ENCODE measurements around the gene BDNF. TPM values are rescaled to one million over a fixed set of nuclear protein-coding genes. Genes with fewer than 3 reads are reported as not detected.

The BDNF gene
- total RNA-seq, 1 donor from 2014 or later: 4.3 TPM

GRCh38 chr11:27703481-27703880 lies 3.2 kb upstream of the BDNF start:
- Histone ChIP-seq H3K4me3 (no peak overlapping the region), H3K27me3 (peaks cover 59% of the 10 kb centered on the region), H3K27ac (no peak overlapping the region), H3K4me1 (peaks cover 19% of the 10 kb centered on the region), H3K36me3 (no peaks in the 10 kb centered on the region), H3K9me3 (no peaks in the 10 kb centered on the region)
- intact Hi-C loops (cut with DNase I): no loop called here
- TF ChIP-seq, protein P1, sequence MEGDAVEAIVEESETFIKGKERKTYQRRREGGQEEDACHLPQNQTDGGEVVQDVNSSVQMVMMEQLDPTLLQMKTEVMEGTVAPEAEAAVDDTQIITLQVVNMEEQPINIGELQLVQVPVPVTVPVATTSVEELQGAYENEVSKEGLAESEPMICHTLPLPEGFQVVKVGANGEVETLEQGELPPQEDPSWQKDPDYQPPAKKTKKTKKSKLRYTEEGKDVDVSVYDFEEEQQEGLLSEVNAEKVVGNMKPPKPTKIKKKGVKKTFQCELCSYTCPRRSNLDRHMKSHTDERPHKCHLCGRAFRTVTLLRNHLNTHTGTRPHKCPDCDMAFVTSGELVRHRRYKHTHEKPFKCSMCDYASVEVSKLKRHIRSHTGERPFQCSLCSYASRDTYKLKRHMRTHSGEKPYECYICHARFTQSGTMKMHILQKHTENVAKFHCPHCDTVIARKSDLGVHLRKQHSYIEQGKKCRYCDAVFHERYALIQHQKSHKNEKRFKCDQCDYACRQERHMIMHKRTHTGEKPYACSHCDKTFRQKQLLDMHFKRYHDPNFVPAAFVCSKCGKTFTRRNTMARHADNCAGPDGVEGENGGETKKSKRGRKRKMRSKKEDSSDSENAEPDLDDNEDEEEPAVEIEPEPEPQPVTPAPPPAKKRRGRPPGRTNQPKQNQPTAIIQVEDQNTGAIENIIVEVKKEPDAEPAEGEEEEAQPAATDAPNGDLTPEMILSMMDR (IDR thresholded peaks at IDR 0.05): no peak
- no peak for DNase-seq
- ATAC-seq: no peak

DNA sequence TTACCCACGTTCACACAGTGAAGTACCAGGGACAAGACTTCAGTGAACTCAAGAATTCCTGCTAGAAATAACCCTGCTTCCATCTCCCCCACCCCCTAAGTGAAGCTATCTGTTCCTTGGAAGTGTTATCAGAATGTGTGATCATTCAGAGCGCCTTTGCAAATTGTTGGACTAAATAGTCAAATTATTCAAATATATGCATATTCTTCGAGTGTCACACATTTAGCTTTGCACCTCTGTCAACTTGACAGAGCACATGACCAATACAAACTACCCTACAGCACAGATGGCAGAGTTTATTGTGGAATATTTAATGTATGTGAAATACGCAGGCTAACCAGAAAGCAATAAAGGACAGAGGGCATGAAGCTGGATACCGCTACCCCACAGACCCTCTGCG lies 2.6 kb upstream of the BDNF start:
- H3K36me3 ChIP-seq: no peaks in the 10 kb centered on the region
- H3K9me3 ChIP-seq: no peaks in the 10 kb centered on the region
- H3K27me3 ChIP-seq: peaks cover 64% of the 10 kb centered on the region
- DNase-seq (no peak), ATAC-seq (no peak)
- H3K27ac ChIP-seq: no peak overlapping the region
- TF ChIP-seq, protein P1 (IDR thresholded peaks at IDR 0.05): no peak
- intact Hi-C loops (cut with DNase I): no loop called here
- H3K4me1 ChIP-seq: peaks cover 19% of the 10 kb centered on the region
- H3K4me3 ChIP-seq: no peak overlapping the region

DNA sequence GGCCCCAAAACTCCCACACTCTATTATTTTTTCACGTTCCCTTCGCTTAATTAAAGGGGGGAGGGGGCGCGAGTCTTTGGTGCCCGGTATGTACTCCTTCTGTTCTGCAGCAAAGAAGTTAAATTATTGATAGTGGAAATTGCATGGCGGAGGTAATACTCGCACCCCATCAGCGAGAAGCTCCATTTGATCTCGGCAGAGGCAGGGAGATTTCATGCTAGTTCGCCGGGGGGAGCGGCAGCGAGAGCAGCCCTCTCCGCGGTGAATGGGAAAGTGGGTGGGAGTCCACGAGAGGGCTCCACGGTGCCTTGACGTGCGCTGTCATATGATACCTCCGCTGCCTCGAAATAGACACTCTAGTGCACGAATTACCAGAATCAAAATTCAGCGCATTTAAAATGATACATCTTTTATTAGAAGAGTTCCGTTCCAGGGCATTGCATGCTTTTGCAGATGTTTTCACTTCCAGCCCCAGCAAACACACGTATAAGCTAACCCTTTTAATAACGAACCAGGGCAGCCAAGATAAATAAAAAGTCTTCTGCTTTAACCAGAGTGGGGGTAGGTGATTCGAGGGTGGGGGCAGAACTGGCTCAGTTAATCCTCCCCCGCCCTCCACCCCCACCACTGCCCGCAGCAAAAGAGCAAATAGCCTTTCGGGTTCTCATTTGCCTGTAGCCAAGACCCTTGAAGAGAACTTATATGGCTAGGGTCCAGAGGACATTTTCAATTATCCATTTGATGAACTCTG lies 1.3 kb upstream of the BDNF start:
- no peaks in the 10 kb centered on the region for H3K36me3 ChIP-seq
- H3K27ac ChIP-seq: no peak overlapping the region
- intact Hi-C loops (cut with DNase I): no loop called here
- H3K4me1 ChIP-seq: peaks cover 19% of the 10 kb centered on the region
- ATAC-seq (peak; percentile 6), DNase-seq (peak; percentile 62)
- H3K27me3 ChIP-seq: peaks cover 73% of the 10 kb centered on the region
- TF ChIP-seq, protein P1 (IDR thresholded peaks at IDR 0.05): peak; percentile 7
- no peaks in the 10 kb centered on the region for H3K9me3 ChIP-seq
- H3K4me3 ChIP-seq: peak overlapping the region; percentile 51

GRCh38 chr11:27699926-27700350 lies 317 bp downstream of the BDNF start:
- Histone ChIP-seq H3K4me3 (peak overlapping the region; percentile 51), H3K27me3 (peaks cover 81% of the 10 kb centered on the region), H3K4me1 (peaks cover 19% of the 10 kb centered on the region), H3K36me3 (no peaks in the 10 kb centered on the region), H3K27ac (no peak overlapping the region), H3K9me3 (no peaks in the 10 kb centered on the region)
- TF ChIP-seq, protein P1 (IDR thresholded peaks at IDR 0.05): no peak
- intact Hi-C loops (cut with DNase I): no loop called here
- DNase-seq (peak; percentile 59), ATAC-seq (no peak)

- Histone ChIP-seq H3K36me3 (no peaks in the 10 kb centered on the region), H3K4me3 (peak overlapping the region; percentile 51), H3K4me1 (peaks cover 19% of the 10 kb centered on the region), H3K9me3 (no peaks in the 10 kb centered on the region), H3K27ac (no peak overlapping the region), H3K27me3 (peaks cover 75% of the 10 kb centered on the region)
- peak; percentile 9 for ATAC-seq
- DNase-seq: peak; percentile 54
- intact Hi-C loops (cut with DNase I): no loop called here
- TF ChIP-seq, protein P1 (IDR thresholded peaks at IDR 0.05): no peak
Observed at GRCh38 chr11:27699242-27699925, 871 bp downstream of the BDNF start.

Data from upper lobe of right lung (tissue), 1 donor.